GM19023 (cell line): ENCODE results near the gene FAM72A.
"Not testable (repeated sequence)": the region's sequence is repeated elsewhere in the genome, so short reads cannot be mapped to it uniquely, and the experiment has no call there.

Source experiments
- ATAC-seq: cut with Tn5 transposase; IDR thresholded peaks from one replicate; pipeline ENCODE4 v1.9.1; 2021; ENCODE audit warnings: mild to moderate bottlenecking, moderate library complexity; ENCODE audit not compliant: unreplicated experiment

FAM72A gene

GRCh38 chr1:206169794-206170193, 32.8 kb downstream of the FAM72A start:
- not testable (repeated sequence) for ATAC-seq

- ATAC-seq = peak; percentile 55
These were observed 35.1 kb downstream of the FAM72A start for GRCh38 chr1:206167350-206168029.

- ATAC-seq = no peak
These were observed 56.8 kb downstream of the FAM72A start for GRCh38 chr1:206145771-206146290.

- no peak for ATAC-seq
These were observed 58.0 kb downstream of the FAM72A start for GRCh38 chr1:206144605-206145004.

- no peak for ATAC-seq
These were observed 59.0 kb downstream of the FAM72A start for GRCh38 chr1:206143537-206144172.

GRCh38 chr1:206142770-206143169, 59.9 kb downstream of the FAM72A start:
- no peak for ATAC-seq

- no peak for ATAC-seq
These were observed 60.6 kb downstream of the FAM72A start for GRCh38 chr1:206142011-206142410.

- no peak for ATAC-seq
These were observed 66.4 kb downstream of the FAM72A start for GRCh38 chr1:206136241-206136640.
